Activated naive CD4-positive, alpha-beta T cell treated with anti-CD3 and anti-CD28 coated beads for 36 hours (primary cell): ENCODE measurements around the gene HSD17B8. TPM values are rescaled to one million over a fixed set of nuclear protein-coding genes. Genes with fewer than 3 reads are reported as not detected.

Experiments
- CTCF ChIA-PET: fragments of 350-600 bp; sonication (Branson Sonifier 250); formaldehyde crosslinking; loops from one replicate; lab custom pipeline; 2021; ENCODE audit warnings: antibody characterized with exemption; lab: Charles Lee
- DNase-seq: peaks from one replicate; pipeline ENCODE4 v3.0.0-alpha.2; 2020
- H3K27ac Mint-ChIP-seq: one replicate; pipeline ENCODE4 v1.8.0; 2021; ENCODE audit warnings: mild to moderate bottlenecking, mixed read lengths
- H3K27me3 Mint-ChIP-seq: one replicate; pipeline ENCODE4 v1.8.0; 2021; ENCODE audit warnings: low read depth, mixed read lengths
- H3K36me3 Mint-ChIP-seq: one replicate; pipeline ENCODE4 v1.8.0; 2021; ENCODE audit warnings: low read depth, mixed read lengths
- H3K4me1 Mint-ChIP-seq: one replicate; pipeline ENCODE4 v1.8.0; 2021; ENCODE audit warnings: low read depth, mixed read lengths
- H3K4me3 Mint-ChIP-seq: one replicate; pipeline ENCODE4 v1.8.0; 2021; ENCODE audit warnings: mild to moderate bottlenecking, moderate library complexity, mixed read lengths
- H3K9me3 Mint-ChIP-seq: one replicate; pipeline ENCODE4 v1.8.0; 2021; ENCODE audit warnings: mixed read lengths
- intact Hi-C: fragments of 100-400 bp; cut with micrococcal nuclease; formaldehyde crosslinking; loops from one replicate; pipeline ENCODE4 v1.15.1; 2023
- total RNA-seq, 2 experiments: library from RNA; stranded (reverse); gene quantifications; one replicate each; pipeline ENCODE4 v1.2.3, GENCODE V29; 2021

HSD17B8 gene
- total RNA-seq, 2 experiments from 2014 or later, result 31.3 to 33.5 TPM

- CTCF ChIA-PET, result no interaction called here
These were observed 38.1 kb upstream of the HSD17B8 start for GRCh38 chr6:33166363-33166762.

GRCh38 chr6:33166811-33167210, 37.6 kb upstream of the HSD17B8 start:
- no peak overlapping the region for H3K27ac Mint-ChIP-seq
- no peak for DNase-seq
- CTCF ChIA-PET, result no interaction called here

More at GRCh38 chr6:33166363-33166762, 38.1 kb upstream of the HSD17B8 start:
- no peak for DNase-seq
- no peak overlapping the region for H3K27ac Mint-ChIP-seq
- intact Hi-C loops, result no loop called here
- H3K9me3 Mint-ChIP-seq, result no peaks in the 10 kb centered on the region
- H3K4me3 Mint-ChIP-seq, result no peak overlapping the region
- H3K4me1 Mint-ChIP-seq, result peaks cover 8% of the 10 kb centered on the region
- H3K36me3 Mint-ChIP-seq, result no peaks in the 10 kb centered on the region
- H3K27me3 Mint-ChIP-seq, result no peaks in the 10 kb centered on the region

GRCh38 chr6:33167374-33168283, 36.8 kb upstream of the HSD17B8 start:
- H3K4me1 Mint-ChIP-seq, result no peaks in the 10 kb centered on the region
- intact Hi-C loops, result no loop called here
- no peaks in the 10 kb centered on the region for H3K27me3 Mint-ChIP-seq
- no peak overlapping the region for H3K27ac Mint-ChIP-seq
- DNase-seq, result no peak
- H3K36me3 Mint-ChIP-seq, result no peaks in the 10 kb centered on the region
- no peak overlapping the region for H3K4me3 Mint-ChIP-seq
- CTCF ChIA-PET, result no interaction called here
- no peaks in the 10 kb centered on the region for H3K9me3 Mint-ChIP-seq

More at GRCh38 chr6:33166811-33167210, 37.6 kb upstream of the HSD17B8 start:
- no peaks in the 10 kb centered on the region for H3K9me3 Mint-ChIP-seq
- no peaks in the 10 kb centered on the region for H3K36me3 Mint-ChIP-seq
- intact Hi-C loops, result no loop called here
- no peaks in the 10 kb centered on the region for H3K27me3 Mint-ChIP-seq
- peaks cover 4% of the 10 kb centered on the region for H3K4me1 Mint-ChIP-seq
- no peak overlapping the region for H3K4me3 Mint-ChIP-seq

GRCh38 chr6:33168284-33168601, 36.2 kb upstream of the HSD17B8 start:
- DNase-seq, result no peak
- H3K27me3 Mint-ChIP-seq, result no peaks in the 10 kb centered on the region
- H3K4me1 Mint-ChIP-seq, result no peaks in the 10 kb centered on the region
- H3K27ac Mint-ChIP-seq, result no peak overlapping the region
- H3K9me3 Mint-ChIP-seq, result no peaks in the 10 kb centered on the region
- H3K36me3 Mint-ChIP-seq, result no peaks in the 10 kb centered on the region
- H3K4me3 Mint-ChIP-seq, result no peak overlapping the region
- CTCF ChIA-PET, result no interaction called here
- intact Hi-C loops, result no loop called here

GRCh38 chr6:33168639-33169038, 35.8 kb upstream of the HSD17B8 start:
- no peak overlapping the region for H3K27ac Mint-ChIP-seq
- H3K36me3 Mint-ChIP-seq, result no peaks in the 10 kb centered on the region
- no peak for DNase-seq
- no peaks in the 10 kb centered on the region for H3K4me1 Mint-ChIP-seq
- intact Hi-C loops, result no loop called here
- CTCF ChIA-PET, result no interaction called here
- H3K27me3 Mint-ChIP-seq, result no peaks in the 10 kb centered on the region
- H3K4me3 Mint-ChIP-seq, result no peak overlapping the region
- no peaks in the 10 kb centered on the region for H3K9me3 Mint-ChIP-seq

- intact Hi-C loops, result no loop called here
- Mint-ChIP-seq H3K27me3 (no peaks in the 10 kb centered on the region), H3K27ac (no peak overlapping the region), H3K4me3 (no peak overlapping the region), H3K36me3 (no peaks in the 10 kb centered on the region), H3K4me1 (no peaks in the 10 kb centered on the region), H3K9me3 (no peaks in the 10 kb centered on the region)
- CTCF ChIA-PET, result no interaction called here
- no peak for DNase-seq
These were observed 34.9 kb upstream of the HSD17B8 start for GRCh38 chr6:33169291-33170175.

- no peak overlapping the region for H3K27ac Mint-ChIP-seq
- DNase-seq, result no peak
- no peaks in the 10 kb centered on the region for H3K4me1 Mint-ChIP-seq
- CTCF ChIA-PET, result no interaction called here
- no peaks in the 10 kb centered on the region for H3K36me3 Mint-ChIP-seq
- no peaks in the 10 kb centered on the region for H3K27me3 Mint-ChIP-seq
- no peak overlapping the region for H3K4me3 Mint-ChIP-seq
- intact Hi-C loops, result no loop called here
- H3K9me3 Mint-ChIP-seq, result no peaks in the 10 kb centered on the region
These were observed 34.1 kb upstream of the HSD17B8 start for GRCh38 chr6:33170176-33171015.

- H3K27me3 Mint-ChIP-seq, result no peaks in the 10 kb centered on the region
- H3K9me3 Mint-ChIP-seq, result no peaks in the 10 kb centered on the region
- DNase-seq, result no peak
- no peaks in the 10 kb centered on the region for H3K36me3 Mint-ChIP-seq
- CTCF ChIA-PET, result no interaction called here
- intact Hi-C loops, result no loop called here
- H3K4me3 Mint-ChIP-seq, result no peak overlapping the region
- H3K4me1 Mint-ChIP-seq, result no peaks in the 10 kb centered on the region
- no peak overlapping the region for H3K27ac Mint-ChIP-seq
These were observed 33.2 kb upstream of the HSD17B8 start for GRCh38 chr6:33171016-33171879.

- CTCF ChIA-PET, result interaction anchor here (0.6 to 1.1 kb wide), 2 partner anchors 48 to 72 kb away, joined by 3 to 4 read pairs; no protein-coding TSS in a partner anchor
- no peak overlapping the region for H3K27ac Mint-ChIP-seq
- H3K4me1 Mint-ChIP-seq, result no peaks in the 10 kb centered on the region
- H3K4me3 Mint-ChIP-seq, result no peak overlapping the region
- H3K27me3 Mint-ChIP-seq, result no peaks in the 10 kb centered on the region
- no peaks in the 10 kb centered on the region for H3K9me3 Mint-ChIP-seq
- H3K36me3 Mint-ChIP-seq, result no peaks in the 10 kb centered on the region
- intact Hi-C loops, result no loop called here
- no peak for DNase-seq
These were observed 32.4 kb upstream of the HSD17B8 start for GRCh38 chr6:33171880-33172687.

- Mint-ChIP-seq H3K4me3 (no peak overlapping the region), H3K36me3 (no peaks in the 10 kb centered on the region), H3K4me1 (no peaks in the 10 kb centered on the region), H3K27me3 (no peaks in the 10 kb centered on the region), H3K9me3 (no peaks in the 10 kb centered on the region), H3K27ac (no peak overlapping the region)
- DNase-seq, result no peak
- intact Hi-C loops, result no loop called here
- CTCF ChIA-PET, result interaction anchor here (0.6 to 1.5 kb wide), 6 partner anchors 12 to 73 kb away, joined by 3 to 4 read pairs (median 3); no protein-coding TSS in a partner anchor
These were observed 31.5 kb upstream of the HSD17B8 start for GRCh38 chr6:33172688-33173534.
